OCI-LY7 (cell line): ENCODE data around the gene C2CD5. TPM values are rescaled to one million over a fixed set of nuclear protein-coding genes. Genes with fewer than 3 reads are reported as not detected.

Experiments
- BruUV-seq: library from RNA; stranded (reverse); fragments of 400-500 nt; replicated peaks from 2 replicates; lab custom pipeline; 2021; lab: Mats Ljungman, UMichigan
- CTCF ChIA-PET: fragments of 300-600 bp; sonication (Branson Sonifier 250); formaldehyde crosslinking; loops from one replicate; lab custom pipeline; 2022; ENCODE audit warnings: antibody characterized with exemption; ENCODE audit not compliant: unreplicated experiment; lab: Charles Lee
- POLR2A ChIA-PET: fragments of 300-600 bp; sonication (Branson Sonifier 250); formaldehyde crosslinking; loops from one replicate; lab custom pipeline; 2022; ENCODE audit warnings: antibody characterized with exemption; lab: Charles Lee
- DNase-seq: peaks from one replicate; pipeline ENCODE4 v3.0.0-alpha.2; 2015; ENCODE audit warnings: low spot score
- H2AFZ ChIP-seq: fragments of 200-600 bp; sonication (generic), shearing (Covaris generic); 2 replicates; pipeline ENCODE4 v1.6.1; 2014; ENCODE audit warnings: mild to moderate bottlenecking, antibody characterized with exemption, low read length, moderate library complexity
- H3K27ac ChIP-seq: fragments of 200-600 bp; sonication (generic); 2 replicates; pipeline ENCODE4 v1.5.1; 2014; ENCODE audit warnings: mixed run types, low read depth, mild to moderate bottlenecking, moderate library complexity, low read length, inconsistent platforms; ENCODE audit not compliant: poor library complexity, severe bottlenecking
- H3K36me3 ChIP-seq: fragments of 200-600 bp; sonication (generic); 2 replicates; pipeline ENCODE4 v1.6.1; 2014; ENCODE audit warnings: mild to moderate bottlenecking, antibody characterized with exemption, low read length, moderate library complexity, mixed read lengths; ENCODE audit not compliant: insufficient read depth
- H3K4me1 ChIP-seq: fragments of 200-600 bp; sonication (generic); 2 replicates; pipeline ENCODE4 v1.5.1; 2014; ENCODE audit warnings: mild to moderate bottlenecking, low read length; ENCODE audit not compliant: insufficient read depth, poor library complexity, severe bottlenecking
- H3K4me2 ChIP-seq: fragments of 200-600 bp; sonication (generic); 2 replicates; pipeline ENCODE4 v1.6.1; 2014; ENCODE audit warnings: mild to moderate bottlenecking, low read length
- H3K4me3 ChIP-seq: fragments of 200-600 bp; sonication (generic); 2 replicates; pipeline ENCODE4 v1.5.1; 2014; ENCODE audit warnings: mild to moderate bottlenecking, low read depth, low read length; ENCODE audit not compliant: poor library complexity, severe bottlenecking
- H3K79me2 ChIP-seq: fragments of 200-600 bp; sonication (generic); 2 replicates; pipeline ENCODE4 v1.6.1; 2016; ENCODE audit warnings: low read depth, mild to moderate bottlenecking, low read length, moderate library complexity, mixed read lengths; ENCODE audit not compliant: insufficient read depth
- H3K9me2 ChIP-seq: fragments of 200-600 bp; sonication (generic); 2 replicates; pipeline ENCODE4 v1.6.1; 2016; ENCODE audit warnings: mild to moderate bottlenecking, low read length, mixed read lengths; ENCODE audit not compliant: insufficient read depth
- H3K9me3 ChIP-seq: fragments of 200-600 bp; sonication (generic); 2 replicates; pipeline ENCODE4 v1.6.1; 2014; ENCODE audit warnings: mild to moderate bottlenecking, mixed run types, low read length, mixed read lengths
- H4K20me1 ChIP-seq: fragments of 200-600 bp; sonication (generic); 2 replicates; pipeline ENCODE4 v1.6.1; 2014; ENCODE audit warnings: mild to moderate bottlenecking, antibody characterized with exemption, low read length, moderate library complexity, mixed read lengths; ENCODE audit not compliant: insufficient read depth
- CTCF ChIP-seq: fragments of 200-600 bp; sonication (generic); conservative IDR thresholded peaks from 2 replicates; pipeline ENCODE4 v1.5.1; 2014; ENCODE audit warnings: mild to moderate bottlenecking, antibody characterized with exemption, low read length, moderate library complexity, mixed read lengths
- EZH2phosphoT487 ChIP-seq: fragments of 200-600 bp; sonication (generic); IDR thresholded peaks from 2 replicates; pipeline ENCODE4 v1.6.1; 2018; ENCODE audit warnings: low read depth, borderline replicate concordance, mild to moderate bottlenecking, mixed run types, antibody characterized with exemption, low read length, moderate library complexity, mixed read lengths
- intact Hi-C: fragments of 100-400 bp; cut with micrococcal nuclease; formaldehyde crosslinking; loops from one replicate; pipeline ENCODE4 v1.10.0; 2022; ENCODE audit not compliant: unreplicated experiment
- total RNA-seq, 2 experiments: library from RNA; depleted of rRNA in 1 of 2; stranded (reverse); fragments of >200 nt in 1 of 2; shearing (Covaris generic) in 1 of 2; gene quantifications; 2 replicates each; pipeline ENCODE4 v1.2.3, GENCODE V29; 2014 to 2022

C2CD5 gene
- total RNA-seq, 2 experiments from 2014 or later: 28.4 to 50.2 TPM

- no TSS peak for BruUV-seq
- H3K4me1 ChIP-seq: peaks cover 30% of the 10 kb centered on the region
- H3K4me2 ChIP-seq: peak overlapping the region; percentile 73; the same call in 1 of the 2 replicates
- H3K27ac ChIP-seq: no peak overlapping the region
- peaks cover 57% of the 10 kb centered on the region for H3K36me3 ChIP-seq
- ChIA-PET CTCF (no interaction called here), POLR2A (no interaction called here)
- peaks cover 9% of the 10 kb centered on the region; the same call in 1 of the 2 replicates for H4K20me1 ChIP-seq
- no peak for DNase-seq
- H3K9me3 ChIP-seq: peaks cover 7% of the 10 kb centered on the region
- no peak for TF ChIP-seq CTCF
- TF ChIP-seq EZH2phosphoT487: no peak
- peaks cover 39% of the 10 kb centered on the region; the same call in 1 of the 2 replicates for H3K79me2 ChIP-seq
- no peaks in the 10 kb centered on the region for H3K9me2 ChIP-seq
- no peak overlapping the region for H3K4me3 ChIP-seq
- no peak overlapping the region for H2AFZ ChIP-seq
- intact Hi-C loops: no loop called here
Observed at GRCh38 chr12:22536346-22536945, 7.9 kb downstream of the C2CD5 start.

GRCh38 chr12:22535478-22535877, 8.9 kb downstream of the C2CD5 start:
- Histone ChIP-seq H3K27ac (peak overlapping the region; percentile 50), H2AFZ (no peak overlapping the region), H3K4me3 (peak overlapping the region; percentile 55), H3K9me2 (no peaks in the 10 kb centered on the region), H3K4me2 (peak overlapping the region; percentile 73), H3K4me1 (peaks cover 30% of the 10 kb centered on the region), H3K36me3 (peaks cover 66% of the 10 kb centered on the region), H3K9me3 (peaks cover 13% of the 10 kb centered on the region), H3K79me2 (peaks cover 36% of the 10 kb centered on the region; the same call in 1 of the 2 replicates), H4K20me1 (peaks cover 9% of the 10 kb centered on the region; the same call in 1 of the 2 replicates)
- no TSS peak for BruUV-seq
- CTCF ChIA-PET: no interaction called here
- intact Hi-C loops: no loop called here
- DNase-seq: peak; percentile 47
- POLR2A ChIA-PET: interaction anchor here (0.6 to 1.0 kb wide), 3 partner anchors 9 to 31 kb away, joined by 3 read pairs; no protein-coding TSS in a partner anchor
- TF ChIP-seq CTCF: no peak
- no peak for TF ChIP-seq EZH2phosphoT487

GRCh38 chr12:22535038-22535437, 9.3 kb downstream of the C2CD5 start:
- H3K79me2 ChIP-seq: peaks cover 36% of the 10 kb centered on the region; the same call in 1 of the 2 replicates
- POLR2A ChIA-PET: interaction anchor here (1.0 kb wide), 1 partner anchor 31 kb away, joined by 3 read pairs; no protein-coding TSS in a partner anchor

More at GRCh38 chr12:22535038-22535437, 9.3 kb downstream of the C2CD5 start:
- DNase-seq: no peak
- no TSS peak for BruUV-seq
- peaks cover 13% of the 10 kb centered on the region for H3K9me3 ChIP-seq
- CTCF ChIA-PET: no interaction called here
- TF ChIP-seq EZH2phosphoT487 (no peak), CTCF (no peak)
- peaks cover 30% of the 10 kb centered on the region for H3K4me1 ChIP-seq
- no peak overlapping the region for H2AFZ ChIP-seq
- H3K4me2 ChIP-seq: peak overlapping the region; percentile 73
- intact Hi-C loops: no loop called here
- peak overlapping the region; percentile 55 for H3K4me3 ChIP-seq
- peaks cover 65% of the 10 kb centered on the region for H3K36me3 ChIP-seq
- H3K27ac ChIP-seq: no peak overlapping the region
- no peaks in the 10 kb centered on the region for H3K9me2 ChIP-seq
- H4K20me1 ChIP-seq: peaks cover 9% of the 10 kb centered on the region; the same call in 1 of the 2 replicates
